ENCODE measurements around the gene ACSBG1. TPM values are rescaled to one million over a fixed set of nuclear protein-coding genes. Genes with fewer than 3 reads are reported as not detected.

The ACSBG1 gene
- total and polyA plus RNA-seq, 2 of the 8 experiments (the other 6 are each of a cell fraction or from before 2014, with no cell fraction given) = 5.4 to 7.1 TPM

GRCh38 chr15:78171864-78172472, 62.4 kb downstream of the ACSBG1 start (continued):
- TF ChIP-seq SAP30 (IDR thresholded peaks at IDR 0.05; ENCODE audit: insufficient read depth, insufficient replicate concordance, low read length) = no peak
- no peak for TF ChIP-seq RXRA (IDR thresholded peaks at IDR 0.05; ENCODE audit: insufficient read depth, low read depth, low read length)
- no peak for TF ChIP-seq JUN (IDR thresholded peaks at IDR 0.05; ENCODE audit: low read depth, low read length)
- no peak for TF ChIP-seq NANOG (IDR thresholded peaks at IDR 0.05; ENCODE audit: insufficient read depth, low read depth, low read length, poor library complexity, severe bottlenecking)
- TF ChIP-seq SP2 (IDR thresholded peaks at IDR 0.05; ENCODE audit: low read length) = no peak
- TF ChIP-seq ASH2L (IDR thresholded peaks at IDR 0.05; ENCODE audit: low read length) = no peak

Measured in H1 (cell line).